ENCODE data around the gene TIA1. TPM values are rescaled to one million over a fixed set of nuclear protein-coding genes. Genes with fewer than 3 reads are reported as not detected.
A peak's percentile ranks its signal among the peaks of the same experiment; 100 is the strongest.

TIA1 gene
- total and polyA plus RNA-seq, 2 donors from 2014 or later, result 39.4 to 97.6 TPM

GRCh38 chr2:70242552-70242951 lies 5.9 kb downstream of the TIA1 start:
- Histone ChIP-seq H3K9ac (ENCODE audit: low read length in 3 of 3) (no peak overlapping the region), H3K27ac (ENCODE audit: low read depth in 2 of 2, low read length in 2 of 2) (no peak overlapping the region), H3K4me1 (ENCODE audit: control insufficient read depth in 2 of 3, insufficient read depth in 2 of 3, low read depth in 1 of 3, low read length in 3 of 3) (peaks cover 0 to 12% (median 8%) of the 10 kb centered on the region in 3 donors), H3K4me3 (ENCODE audit: low read length in 3 of 3) (no peak overlapping the region), H3K27me3 (ENCODE audit: control insufficient read depth, insufficient read depth, low read length) (no peaks in the 10 kb centered on the region), H3K9me3 (ENCODE audit: control insufficient read depth in 2 of 3, insufficient read depth in 1 of 3, low read length in 3 of 3) (no peaks in the 10 kb centered on the region), H3K36me3 (ENCODE audit: control insufficient read depth in 2 of 3, insufficient read depth in 3 of 3, low read length in 3 of 3) (peaks cover 0 to 6% (median 0%) of the 10 kb centered on the region in 3 donors)
- FAIRE-seq (no peak), DNase-seq (no peak)
- intact Hi-C loops (cut with DNase I), result no loop called here
- TF ChIP-seq, protein P1, sequence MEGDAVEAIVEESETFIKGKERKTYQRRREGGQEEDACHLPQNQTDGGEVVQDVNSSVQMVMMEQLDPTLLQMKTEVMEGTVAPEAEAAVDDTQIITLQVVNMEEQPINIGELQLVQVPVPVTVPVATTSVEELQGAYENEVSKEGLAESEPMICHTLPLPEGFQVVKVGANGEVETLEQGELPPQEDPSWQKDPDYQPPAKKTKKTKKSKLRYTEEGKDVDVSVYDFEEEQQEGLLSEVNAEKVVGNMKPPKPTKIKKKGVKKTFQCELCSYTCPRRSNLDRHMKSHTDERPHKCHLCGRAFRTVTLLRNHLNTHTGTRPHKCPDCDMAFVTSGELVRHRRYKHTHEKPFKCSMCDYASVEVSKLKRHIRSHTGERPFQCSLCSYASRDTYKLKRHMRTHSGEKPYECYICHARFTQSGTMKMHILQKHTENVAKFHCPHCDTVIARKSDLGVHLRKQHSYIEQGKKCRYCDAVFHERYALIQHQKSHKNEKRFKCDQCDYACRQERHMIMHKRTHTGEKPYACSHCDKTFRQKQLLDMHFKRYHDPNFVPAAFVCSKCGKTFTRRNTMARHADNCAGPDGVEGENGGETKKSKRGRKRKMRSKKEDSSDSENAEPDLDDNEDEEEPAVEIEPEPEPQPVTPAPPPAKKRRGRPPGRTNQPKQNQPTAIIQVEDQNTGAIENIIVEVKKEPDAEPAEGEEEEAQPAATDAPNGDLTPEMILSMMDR (IDR thresholded peaks at IDR 0.05; ENCODE audit: borderline replicate concordance, extremely low read depth, insufficient read depth), result no peak

GRCh38 chr2:70241340-70241739 lies 7.1 kb downstream of the TIA1 start:
- Histone ChIP-seq H3K27ac (ENCODE audit: low read depth in 2 of 2, low read length in 2 of 2) (no peak overlapping the region), H3K4me3 (ENCODE audit: low read length in 3 of 3) (no peak overlapping the region), H3K36me3 (ENCODE audit: control insufficient read depth in 2 of 3, insufficient read depth in 3 of 3, low read length in 3 of 3) (peaks cover 0 to 6% (median 0%) of the 10 kb centered on the region in 3 donors), H3K4me1 (ENCODE audit: control insufficient read depth in 2 of 3, insufficient read depth in 2 of 3, low read depth in 1 of 3, low read length in 3 of 3) (peaks cover 0 to 11% (median 7%) of the 10 kb centered on the region in 3 donors), H3K27me3 (ENCODE audit: control insufficient read depth, insufficient read depth, low read length) (no peaks in the 10 kb centered on the region), H3K9me3 (ENCODE audit: control insufficient read depth in 2 of 3, insufficient read depth in 1 of 3, low read length in 3 of 3) (no peaks in the 10 kb centered on the region), H3K9ac (ENCODE audit: low read length in 3 of 3) (no peak overlapping the region)
- TF ChIP-seq, protein P1 (IDR thresholded peaks at IDR 0.05; ENCODE audit: borderline replicate concordance, extremely low read depth, insufficient read depth), result no peak
- intact Hi-C loops (cut with DNase I), result no loop called here
- FAIRE-seq, result no peak
- no peak for DNase-seq

DNA sequence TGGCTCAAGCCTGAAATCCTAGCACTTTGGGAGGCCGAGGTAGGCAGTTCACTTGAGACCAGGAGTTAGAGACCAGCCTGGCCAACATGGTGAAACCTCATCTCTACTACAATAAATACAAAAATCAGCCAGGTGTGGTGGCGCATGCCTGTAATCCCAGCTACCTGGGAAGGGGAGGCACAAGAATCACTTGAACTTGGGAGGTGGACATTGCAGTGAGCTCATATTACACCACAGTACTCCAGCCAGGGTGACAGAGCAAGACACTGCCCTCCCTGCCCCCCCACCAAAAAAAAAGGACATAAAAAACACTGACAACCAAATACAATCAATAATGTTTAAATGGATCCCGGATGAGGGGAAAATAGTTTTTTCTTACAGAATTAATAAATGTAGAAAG lies 7.8 kb downstream of the TIA1 start:
- no peaks in the 10 kb centered on the region for H3K9me3 ChIP-seq (ENCODE audit: control insufficient read depth in 2 of 3, insufficient read depth in 1 of 3, low read length in 3 of 3)
- intact Hi-C loops (cut with DNase I), result no loop called here
- DNase-seq (peak in 3 of 5 donors; percentile 25 to 51 (median 48)), FAIRE-seq (no peak)
- peaks cover 0 to 7% (median 0%) of the 10 kb centered on the region in 3 donors for H3K36me3 ChIP-seq (ENCODE audit: control insufficient read depth in 2 of 3, insufficient read depth in 3 of 3, low read length in 3 of 3)
- no peak overlapping the region for H3K27ac ChIP-seq (ENCODE audit: low read depth in 2 of 2, low read length in 2 of 2)
- H3K9ac ChIP-seq (ENCODE audit: low read length in 3 of 3), result no peak overlapping the region
- H3K4me1 ChIP-seq (ENCODE audit: control insufficient read depth in 2 of 3, insufficient read depth in 2 of 3, low read depth in 1 of 3, low read length in 3 of 3), result peaks cover 0 to 10% (median 0%) of the 10 kb centered on the region in 3 donors
- TF ChIP-seq, protein P1 (IDR thresholded peaks at IDR 0.05; ENCODE audit: borderline replicate concordance, extremely low read depth, insufficient read depth), result no peak
- H3K4me3 ChIP-seq (ENCODE audit: low read length in 3 of 3), result no peak overlapping the region
- H3K27me3 ChIP-seq (ENCODE audit: control insufficient read depth, insufficient read depth, low read length), result no peaks in the 10 kb centered on the region

DNA sequence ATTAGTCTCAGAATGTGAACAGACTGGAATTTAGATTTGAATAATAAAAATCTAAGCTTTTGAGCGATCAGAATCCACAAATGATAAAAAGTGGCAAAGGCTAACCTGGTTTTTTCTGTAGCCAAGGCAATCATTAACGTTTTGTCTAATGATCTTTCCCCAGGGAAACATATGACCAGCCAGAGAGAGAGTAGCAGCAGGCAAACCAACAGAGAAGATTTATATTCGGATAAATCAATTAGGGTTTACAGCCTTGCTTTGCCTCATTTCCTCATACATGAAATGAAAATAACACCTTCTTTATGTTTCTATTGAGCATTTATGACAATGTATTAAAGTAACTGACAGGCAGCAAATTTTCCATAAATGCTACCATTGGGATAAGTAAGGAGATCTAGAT lies 14.5 kb downstream of the TIA1 start:
- Histone ChIP-seq H3K4me1 (ENCODE audit: control insufficient read depth in 2 of 3, insufficient read depth in 2 of 3, low read depth in 1 of 3, low read length in 3 of 3) (no peaks in the 10 kb centered on the region), H3K27me3 (ENCODE audit: control insufficient read depth, insufficient read depth, low read length) (no peaks in the 10 kb centered on the region), H3K36me3 (ENCODE audit: control insufficient read depth in 2 of 3, insufficient read depth in 3 of 3, low read length in 3 of 3) (peaks cover 4 to 27% (median 5%) of the 10 kb centered on the region in 3 donors), H3K9me3 (ENCODE audit: control insufficient read depth in 2 of 3, insufficient read depth in 1 of 3, low read length in 3 of 3) (no peaks in the 10 kb centered on the region), H3K4me3 (ENCODE audit: low read length in 3 of 3) (no peak overlapping the region), H3K9ac (ENCODE audit: low read length in 3 of 3) (no peak overlapping the region), H3K27ac (ENCODE audit: low read depth in 2 of 2, low read length in 2 of 2) (no peak overlapping the region)
- intact Hi-C loops (cut with DNase I), result no loop called here
- DNase-seq (peak in 2 of 5 donors; percentile 23 to 29), FAIRE-seq (no peak)
- TF ChIP-seq, protein P1 (IDR thresholded peaks at IDR 0.05; ENCODE audit: borderline replicate concordance, extremely low read depth, insufficient read depth), result no peak
